ENCODE results near the gene ENOX2.

Gene ENOX2

DNA sequence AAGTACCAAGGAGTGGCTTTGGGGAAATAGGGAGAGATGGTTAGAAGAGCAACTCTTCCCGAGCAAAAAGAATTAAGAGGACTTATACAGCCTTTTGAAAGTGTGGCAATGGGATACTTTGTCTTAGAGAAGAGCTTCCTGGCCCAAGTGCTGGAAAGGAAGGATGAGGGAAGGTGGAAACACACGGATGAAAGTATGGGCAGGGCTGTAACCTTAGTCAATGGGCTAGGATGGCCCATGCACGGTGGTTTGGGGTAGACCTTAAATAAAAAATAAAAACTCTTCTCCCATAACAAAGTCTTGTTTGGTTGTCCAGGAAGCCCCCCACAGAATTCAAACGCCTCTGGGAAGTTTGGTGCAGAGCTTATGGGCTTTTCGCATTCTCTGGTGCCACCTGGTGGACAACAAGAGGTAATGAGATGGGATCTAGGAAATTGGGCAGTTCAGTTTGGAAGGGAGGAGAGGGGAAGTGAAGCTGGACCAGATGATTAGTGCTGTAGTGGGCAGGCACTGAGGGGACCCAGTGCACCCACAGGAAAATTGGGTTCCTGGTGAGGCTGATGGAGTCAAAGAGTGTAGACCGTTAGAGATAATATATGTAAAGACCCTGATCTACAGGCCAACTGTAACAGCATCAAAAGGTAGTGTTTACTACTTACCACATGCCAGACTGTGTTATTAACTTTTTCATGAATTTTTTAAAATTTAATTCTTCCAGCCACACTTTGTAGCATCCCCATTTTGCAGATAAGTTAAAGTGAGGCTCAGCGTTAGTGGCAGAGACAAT lies 13.8 kb upstream of the ENOX2 start:
- TF ChIP-seq, protein P1, sequence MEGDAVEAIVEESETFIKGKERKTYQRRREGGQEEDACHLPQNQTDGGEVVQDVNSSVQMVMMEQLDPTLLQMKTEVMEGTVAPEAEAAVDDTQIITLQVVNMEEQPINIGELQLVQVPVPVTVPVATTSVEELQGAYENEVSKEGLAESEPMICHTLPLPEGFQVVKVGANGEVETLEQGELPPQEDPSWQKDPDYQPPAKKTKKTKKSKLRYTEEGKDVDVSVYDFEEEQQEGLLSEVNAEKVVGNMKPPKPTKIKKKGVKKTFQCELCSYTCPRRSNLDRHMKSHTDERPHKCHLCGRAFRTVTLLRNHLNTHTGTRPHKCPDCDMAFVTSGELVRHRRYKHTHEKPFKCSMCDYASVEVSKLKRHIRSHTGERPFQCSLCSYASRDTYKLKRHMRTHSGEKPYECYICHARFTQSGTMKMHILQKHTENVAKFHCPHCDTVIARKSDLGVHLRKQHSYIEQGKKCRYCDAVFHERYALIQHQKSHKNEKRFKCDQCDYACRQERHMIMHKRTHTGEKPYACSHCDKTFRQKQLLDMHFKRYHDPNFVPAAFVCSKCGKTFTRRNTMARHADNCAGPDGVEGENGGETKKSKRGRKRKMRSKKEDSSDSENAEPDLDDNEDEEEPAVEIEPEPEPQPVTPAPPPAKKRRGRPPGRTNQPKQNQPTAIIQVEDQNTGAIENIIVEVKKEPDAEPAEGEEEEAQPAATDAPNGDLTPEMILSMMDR (IDR thresholded peaks at IDR 0.05; ENCODE audit: borderline replicate concordance, insufficient read depth, low read depth, low read length): peak; percentile 69
- H3K4me3 ChIP-seq (ENCODE audit: low read depth, low read length): no peak overlapping the region

DNA sequence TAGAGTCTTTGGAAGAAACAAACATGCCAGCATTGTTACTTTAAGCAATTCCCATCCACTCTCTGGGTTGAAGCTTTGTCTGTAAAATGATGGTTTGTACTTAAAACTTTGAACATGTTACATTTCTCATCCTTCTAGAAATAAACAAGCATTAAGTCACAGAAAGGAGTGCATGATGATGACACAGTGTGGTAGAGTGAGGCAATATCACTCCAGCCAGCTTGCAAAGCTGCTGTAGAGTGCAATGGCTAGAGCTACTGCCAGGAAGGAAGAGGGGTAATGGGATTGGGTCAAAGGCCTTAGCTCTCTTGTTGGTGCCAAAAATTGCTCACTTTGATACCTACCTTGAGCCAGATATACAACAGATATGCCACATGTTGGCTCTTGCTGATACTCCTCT lies 12.3 kb upstream of the ENOX2 start:
- no peak overlapping the region for H3K4me3 ChIP-seq (ENCODE audit: low read depth, low read length)
- TF ChIP-seq, protein P1 (IDR thresholded peaks at IDR 0.05; ENCODE audit: borderline replicate concordance, insufficient read depth, low read depth, low read length): no peak

DNA sequence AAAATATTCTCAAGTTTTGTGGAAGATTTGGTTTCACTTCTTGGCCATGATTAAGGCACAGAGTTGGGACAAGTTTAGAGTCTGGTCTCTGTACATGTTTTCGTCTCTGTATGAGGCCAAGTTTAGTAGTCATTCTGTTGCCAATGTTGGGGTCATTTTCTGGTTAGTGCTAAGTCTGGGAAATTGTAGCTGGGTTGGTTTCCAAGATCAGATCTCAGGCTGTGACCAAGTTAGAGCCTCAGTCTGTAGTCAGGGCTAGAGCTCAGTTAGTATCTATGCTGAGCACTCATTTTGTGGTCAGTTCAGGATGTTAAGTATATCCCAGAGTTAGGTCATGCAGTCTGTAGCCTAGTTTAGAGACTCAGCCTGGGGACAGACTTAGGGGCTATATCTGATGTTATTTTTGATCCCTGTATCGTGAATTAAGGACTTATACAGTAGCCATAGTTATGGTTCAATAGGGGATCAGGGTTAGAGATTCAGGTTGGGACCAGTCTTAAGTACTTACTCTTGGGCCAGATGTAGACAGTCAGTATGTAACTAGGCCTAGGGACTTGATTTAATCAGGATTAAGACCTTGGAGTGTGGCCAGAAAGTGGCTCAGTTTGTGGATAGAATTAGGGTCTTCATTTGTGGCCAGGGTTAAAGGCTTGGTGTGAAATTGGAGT lies 6.6 kb upstream of the ENOX2 start:
- no peak overlapping the region for H3K4me3 ChIP-seq (ENCODE audit: low read depth, low read length)
- TF ChIP-seq, protein P1 (IDR thresholded peaks at IDR 0.05; ENCODE audit: borderline replicate concordance, insufficient read depth, low read depth, low read length): no peak

DNA sequence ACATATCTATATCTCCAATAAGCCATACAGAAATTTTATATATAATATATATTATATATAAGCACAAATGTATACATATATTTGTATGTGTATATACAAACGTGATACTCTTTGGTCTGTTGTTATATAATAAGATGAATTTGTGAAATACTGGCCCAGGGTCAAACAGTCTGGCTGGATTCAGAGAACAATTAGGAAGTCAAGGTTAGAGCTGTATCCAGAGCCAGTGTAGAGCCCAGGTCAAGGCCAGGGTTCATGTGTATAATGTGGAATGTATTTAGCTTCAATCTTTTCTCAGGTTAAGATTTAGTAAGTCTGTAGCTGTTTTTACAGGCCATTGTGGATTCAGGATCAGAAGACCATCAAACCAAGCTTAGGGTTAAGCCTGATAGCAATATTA lies 3.8 kb upstream of the ENOX2 start:
- TF ChIP-seq, protein P1 (IDR thresholded peaks at IDR 0.05; ENCODE audit: borderline replicate concordance, insufficient read depth, low read depth, low read length): no peak
- no peak overlapping the region for H3K4me3 ChIP-seq (ENCODE audit: low read depth, low read length)

DNA sequence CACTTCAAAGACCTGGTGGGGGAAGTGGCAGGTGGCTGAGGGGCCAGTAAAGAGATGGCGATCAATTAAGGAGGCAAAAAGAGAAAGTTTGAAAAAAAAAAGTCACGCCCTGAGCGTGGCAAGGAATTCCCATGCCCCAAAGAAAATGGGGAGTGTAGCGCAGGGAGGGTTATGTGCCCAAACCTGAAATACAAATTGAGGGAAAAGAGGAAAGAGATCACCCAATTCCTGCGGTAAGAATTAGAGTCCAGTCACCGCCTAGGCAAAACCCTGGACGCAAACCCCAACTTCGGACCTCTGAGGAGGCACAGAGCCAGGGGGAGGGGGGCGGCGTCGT lies 595 bp downstream of the ENOX2 start:
- peak overlapping the region; percentile 76 for H3K4me3 ChIP-seq (ENCODE audit: low read depth, low read length)
- TF ChIP-seq, protein P1 (IDR thresholded peaks at IDR 0.05; ENCODE audit: borderline replicate concordance, insufficient read depth, low read depth, low read length): no peak

DNA sequence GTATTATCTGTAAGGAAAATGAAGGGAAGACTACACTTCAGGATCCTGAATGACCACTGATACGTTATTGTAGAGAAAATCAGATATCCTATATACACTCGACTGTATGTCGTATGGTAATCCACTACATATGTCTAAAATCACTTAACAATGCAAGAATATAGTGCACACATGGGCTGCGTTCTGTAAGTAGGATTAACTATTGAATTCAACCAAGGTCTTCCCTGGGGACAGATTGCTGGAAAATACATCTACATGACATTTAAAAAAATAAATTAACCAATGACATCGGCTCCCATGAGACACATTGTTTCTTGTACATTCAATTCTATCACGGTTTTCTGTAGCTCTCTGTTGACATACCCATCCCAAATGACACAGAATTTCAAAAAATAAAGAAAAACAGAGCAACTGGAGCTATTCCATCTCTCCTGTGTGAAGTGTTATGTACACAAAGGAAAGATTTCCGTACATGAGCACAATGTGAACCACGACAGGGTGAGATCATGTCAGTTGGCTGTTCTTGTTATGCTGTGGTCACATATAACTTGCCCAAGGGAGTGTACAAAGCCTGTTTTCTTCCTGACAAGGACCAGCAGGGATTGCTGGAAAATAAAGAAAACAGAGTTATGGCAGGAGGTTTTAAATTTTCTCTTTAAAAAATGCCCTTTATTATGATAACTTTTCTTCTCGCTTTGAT lies 6.1 kb downstream of the ENOX2 start:
- TF ChIP-seq, protein P1 (IDR thresholded peaks at IDR 0.05; ENCODE audit: borderline replicate concordance, insufficient read depth, low read depth, low read length): no peak
- no peak overlapping the region for H3K4me3 ChIP-seq (ENCODE audit: low read depth, low read length)

Measured in GM12875 (cell line).